GM19438 (cell line): Measurements from ENCODE around the gene SERPINB1.
"Not testable (repeated sequence)": the region's sequence is repeated elsewhere in the genome, so short reads cannot be mapped to it uniquely, and the experiment has no call there.

ENCODE experiments used
- ATAC-seq: cut with Tn5 transposase; IDR thresholded peaks from one replicate; pipeline ENCODE4 v1.9.1; 2021; ENCODE audit warnings: low read depth; ENCODE audit not compliant: unreplicated experiment

The SERPINB1 gene

DNA sequence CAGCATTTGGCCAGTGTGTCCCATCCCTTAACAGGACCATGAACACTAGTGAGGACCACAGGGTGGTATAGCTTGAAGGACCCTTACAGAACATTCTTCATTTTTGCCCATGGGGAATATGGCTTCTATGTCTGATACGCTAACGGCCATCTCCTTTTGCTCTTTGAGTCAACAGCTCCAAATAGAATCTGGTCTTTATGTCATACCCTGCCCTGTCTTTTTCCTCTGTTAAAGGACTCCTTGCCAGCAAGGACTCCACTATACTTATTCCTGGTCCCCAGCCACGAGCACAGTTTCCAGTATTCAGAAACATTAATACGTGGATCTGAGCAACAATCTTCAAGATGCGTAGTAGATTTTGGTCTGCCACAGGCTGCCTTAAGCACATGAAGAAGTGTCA lies 22.5 kb downstream of the SERPINB1 start:
- ATAC-seq = no peak

DNA sequence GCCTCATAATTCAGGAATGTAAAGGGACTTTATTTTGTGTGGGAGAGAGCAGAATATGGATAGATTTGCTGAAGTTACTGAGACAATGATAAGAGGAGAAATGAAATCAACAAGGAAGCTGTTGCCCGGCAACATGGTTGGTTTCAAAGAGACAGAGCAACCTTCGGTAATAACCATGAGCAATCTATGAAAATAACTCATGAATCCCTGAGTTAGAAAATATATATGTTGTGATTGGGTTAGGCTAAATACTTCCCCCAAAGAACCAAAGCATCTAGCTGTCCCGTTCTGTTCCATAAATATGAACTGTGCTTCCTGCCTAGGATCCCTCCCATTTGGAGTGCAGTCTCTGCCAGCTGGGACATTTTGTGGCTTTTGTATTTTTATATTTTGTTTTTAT lies 23.1 kb downstream of the SERPINB1 start:
- no peak for ATAC-seq

DNA sequence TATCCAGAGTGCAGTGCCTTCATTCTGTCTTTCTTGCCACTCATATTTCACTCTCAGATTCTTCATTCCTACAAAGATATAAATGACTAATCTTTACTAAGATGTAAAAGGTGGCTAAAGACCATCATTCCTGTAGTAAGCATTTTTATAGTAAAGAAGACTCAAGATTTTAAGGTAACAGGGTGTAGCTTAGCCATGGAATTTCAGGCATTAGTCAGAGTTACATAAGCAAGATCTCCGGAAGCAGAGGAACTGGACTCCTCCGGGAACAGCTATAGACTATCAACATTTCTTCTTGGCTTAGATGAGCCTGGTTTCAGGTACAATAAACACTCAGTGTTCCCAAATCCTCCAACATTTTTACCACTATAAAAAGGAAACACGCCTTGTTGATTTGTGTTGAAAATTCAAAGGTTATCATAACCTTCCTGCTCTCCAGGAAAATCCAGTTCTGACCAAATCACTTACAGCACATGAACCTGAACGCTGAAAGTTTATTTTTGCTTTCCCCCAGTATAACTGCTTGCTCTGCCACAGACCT lies 23.7 kb downstream of the SERPINB1 start:
- ATAC-seq = no peak

DNA sequence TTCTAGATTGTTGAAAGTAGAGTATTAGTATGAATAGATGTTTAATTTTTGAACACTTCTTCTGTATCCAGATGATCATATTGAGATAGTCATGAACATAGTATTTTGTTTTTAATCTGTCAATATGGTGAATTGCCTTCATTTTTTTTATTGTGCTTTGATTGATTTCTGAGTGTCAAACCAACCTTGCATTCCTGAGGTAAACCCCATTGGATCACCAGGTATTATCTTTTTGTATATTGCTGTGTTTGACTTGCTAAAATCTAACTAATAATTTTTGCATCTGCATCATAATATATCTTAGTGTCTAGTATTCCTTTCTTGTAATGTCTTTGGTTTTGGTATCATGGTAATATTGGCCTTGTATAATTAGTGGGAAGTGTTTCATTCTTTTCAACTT lies 25.5 kb downstream of the SERPINB1 start:
- no peak for ATAC-seq

DNA sequence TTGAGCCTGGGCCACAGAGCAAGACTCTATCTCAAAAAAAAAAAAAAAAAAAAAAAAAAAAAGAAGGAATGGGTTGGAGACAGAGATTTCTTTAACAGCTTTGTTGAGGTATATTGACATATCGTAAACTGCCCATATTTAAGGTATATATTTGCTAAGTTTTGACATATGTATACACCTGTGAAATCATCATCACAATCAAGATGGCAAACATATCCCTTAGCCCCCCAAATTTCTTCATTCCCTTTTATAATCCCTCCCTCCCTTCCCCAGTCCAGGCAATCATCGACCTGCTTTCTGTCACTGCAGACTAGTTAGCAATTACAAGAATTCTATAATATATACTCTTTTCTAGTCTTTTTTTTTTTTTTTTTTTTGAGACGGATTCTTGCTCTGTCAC lies 29.0 kb downstream of the SERPINB1 start:
- no peak for ATAC-seq

DNA sequence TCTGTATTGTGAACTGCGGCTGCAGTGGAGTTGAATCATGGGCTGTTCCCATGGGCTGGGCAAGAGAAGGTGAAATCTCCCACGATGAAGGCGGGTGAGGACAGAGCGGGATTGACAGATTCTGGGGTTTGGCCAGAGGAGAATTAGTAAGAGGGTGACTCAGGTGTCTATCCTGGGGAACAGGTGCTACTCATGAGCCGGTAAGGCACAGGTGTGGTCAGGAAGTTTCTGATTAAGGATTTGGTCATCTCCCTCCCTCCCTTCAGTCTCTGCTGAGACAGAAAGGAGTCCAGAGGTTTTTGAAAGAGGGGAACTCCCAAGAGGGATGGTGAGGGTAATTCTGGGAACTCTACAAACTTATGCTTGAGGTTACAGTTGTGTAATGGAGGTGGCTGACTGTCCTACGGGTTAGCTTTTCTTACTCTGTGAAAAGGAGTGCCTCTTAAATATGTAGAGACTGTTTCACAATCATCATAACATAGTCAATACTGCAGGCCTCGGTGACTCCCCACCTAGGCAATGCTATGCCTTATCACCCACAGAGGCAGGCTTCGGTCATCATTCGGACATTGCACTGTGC lies 31.5 kb downstream of the SERPINB1 start:
- no peak for ATAC-seq

DNA sequence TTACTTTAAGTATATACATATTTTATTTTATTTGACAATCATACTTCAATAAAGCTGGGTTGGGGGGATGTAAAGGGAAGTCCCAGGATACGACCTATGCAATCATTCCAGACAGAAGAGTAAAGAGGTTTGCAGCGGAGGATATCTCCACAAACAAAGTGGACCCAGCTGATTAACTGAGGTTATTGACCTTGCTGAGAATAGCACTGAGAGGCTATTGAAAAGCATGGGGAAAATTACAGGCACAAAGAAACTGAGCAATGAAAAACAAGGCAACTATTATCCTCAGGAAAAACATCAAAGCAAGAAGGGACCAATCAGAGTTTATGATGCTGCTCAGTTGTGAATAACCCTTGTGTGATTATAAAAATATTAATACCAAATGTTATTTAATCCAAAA lies 32.6 kb downstream of the SERPINB1 start:
- no peak for ATAC-seq

DNA sequence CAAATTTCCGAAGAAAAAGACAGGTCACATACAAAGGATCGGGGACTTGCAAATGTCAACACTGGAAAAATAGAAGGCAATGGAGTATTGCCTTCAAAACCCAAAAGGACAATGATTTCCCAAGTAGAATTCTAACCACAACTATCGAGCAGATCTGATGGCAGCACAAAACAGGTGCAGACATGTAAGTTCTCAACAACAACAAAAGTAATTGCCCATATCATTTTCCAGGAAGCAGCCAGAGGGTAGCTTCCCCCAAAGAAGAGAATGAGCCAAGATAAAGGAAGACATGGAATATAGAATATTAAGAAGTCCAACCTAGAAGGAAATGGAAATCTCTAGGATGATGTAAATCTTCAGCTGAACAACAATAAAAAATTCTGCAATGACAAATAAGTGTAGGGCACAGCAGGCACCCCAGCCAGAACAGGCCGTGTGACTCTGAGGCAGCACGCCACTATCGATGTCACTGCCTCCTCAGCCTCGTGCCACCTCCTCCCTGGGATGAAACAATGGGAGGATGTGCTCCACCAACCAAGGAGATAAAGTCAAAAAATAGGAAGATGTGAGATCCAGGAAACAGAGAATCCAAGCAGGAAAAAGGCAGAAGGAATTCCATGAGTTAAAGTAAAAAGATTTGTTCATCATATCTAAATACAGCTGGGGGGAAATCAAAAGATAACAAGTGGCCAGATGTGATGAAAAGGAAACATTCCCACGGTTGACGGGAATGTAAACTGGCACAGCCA lies 34.1 kb downstream of the SERPINB1 start:
- no peak for ATAC-seq

DNA sequence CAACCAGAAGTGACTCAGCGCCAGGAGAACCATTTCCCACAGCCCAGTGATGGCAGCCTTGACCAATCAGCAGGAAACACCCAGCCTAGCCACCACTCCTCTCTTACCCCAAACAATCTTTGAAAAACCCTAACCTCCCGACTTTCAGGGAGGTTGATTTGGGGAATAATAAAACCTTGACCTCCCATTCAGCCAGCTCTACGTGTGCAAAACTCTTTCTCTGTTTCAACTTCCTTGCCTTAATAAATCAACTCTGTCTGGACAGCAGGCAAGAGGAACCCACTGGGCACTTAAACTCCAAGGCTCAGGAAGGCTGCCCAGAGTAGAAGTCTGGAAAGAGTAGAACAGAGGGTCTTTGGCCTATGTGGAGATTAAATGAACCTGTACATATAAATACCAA lies 35.0 kb downstream of the SERPINB1 start:
- ATAC-seq = no peak

DNA sequence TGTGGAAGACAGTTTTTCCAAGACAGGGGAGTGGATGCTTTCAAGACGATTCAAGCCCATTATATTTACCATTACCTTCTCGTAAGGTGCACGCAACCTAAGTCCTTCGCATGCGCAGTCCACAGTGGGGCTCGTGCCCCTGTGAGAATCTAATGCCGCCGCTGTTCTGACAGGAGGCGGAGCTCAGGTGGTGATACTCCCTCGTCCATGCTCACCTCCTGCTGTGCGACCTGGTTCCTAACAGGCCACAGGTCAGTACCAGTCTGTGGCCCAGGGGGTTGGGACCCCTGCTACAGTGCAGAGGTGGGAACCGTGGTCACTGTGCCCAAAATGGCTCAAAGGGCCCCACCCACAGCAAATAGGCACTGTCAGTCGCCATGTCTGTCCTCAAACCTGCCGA lies 36.6 kb downstream of the SERPINB1 start:
- ATAC-seq = no peak

DNA sequence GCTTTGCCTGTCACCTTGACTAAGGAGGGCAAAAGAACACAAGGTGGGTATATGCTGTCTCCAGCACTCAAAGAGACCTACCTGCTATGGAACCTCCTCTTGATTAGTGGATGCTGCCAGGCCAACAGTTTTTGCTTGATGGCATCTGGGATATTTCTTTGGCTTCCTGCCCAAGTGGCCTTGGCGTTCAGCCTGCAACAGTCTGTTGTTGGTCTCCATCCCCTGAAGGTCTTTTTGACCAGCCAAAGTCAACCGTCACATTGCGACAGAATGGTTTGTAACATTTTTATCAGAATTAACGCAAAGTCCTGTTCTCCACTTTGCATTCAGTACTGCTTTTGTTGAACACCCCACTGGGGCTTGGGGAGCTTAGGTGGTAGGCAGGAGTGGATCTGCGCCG lies 37.1 kb downstream of the SERPINB1 start:
- no peak for ATAC-seq

DNA sequence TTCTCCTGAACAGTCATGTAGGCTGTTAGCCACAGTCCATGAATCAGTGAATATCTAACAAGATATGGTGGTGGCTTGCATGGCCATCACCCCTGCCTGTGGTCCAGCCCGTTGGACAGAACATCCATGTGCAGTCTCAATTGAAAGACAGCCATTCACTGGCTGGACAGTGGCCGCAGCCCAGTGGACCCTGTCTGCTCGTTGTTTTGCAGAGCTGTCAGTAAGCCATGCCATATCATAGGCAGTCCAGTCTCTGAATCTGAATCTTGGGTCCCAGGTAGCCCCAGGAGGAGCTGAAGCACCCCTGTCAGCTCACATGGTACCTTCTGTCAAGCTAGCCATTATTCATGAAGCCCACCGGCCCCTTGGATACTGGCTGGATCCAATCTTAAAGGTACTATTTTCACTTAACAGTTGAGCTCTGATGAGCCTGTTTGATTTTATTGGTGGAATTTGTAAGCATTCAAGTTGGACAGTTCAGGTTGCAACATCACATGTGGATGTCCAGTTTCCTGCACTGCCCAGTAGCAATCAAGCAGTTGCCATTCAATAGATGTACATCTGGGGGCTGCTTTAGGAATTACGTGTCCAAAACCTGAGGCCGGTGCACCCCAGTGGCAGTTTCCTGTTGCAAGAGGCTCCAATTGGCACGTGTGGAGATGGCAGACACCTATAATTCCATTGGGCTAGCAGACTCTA lies 37.8 kb downstream of the SERPINB1 start:
- no peak for ATAC-seq

DNA sequence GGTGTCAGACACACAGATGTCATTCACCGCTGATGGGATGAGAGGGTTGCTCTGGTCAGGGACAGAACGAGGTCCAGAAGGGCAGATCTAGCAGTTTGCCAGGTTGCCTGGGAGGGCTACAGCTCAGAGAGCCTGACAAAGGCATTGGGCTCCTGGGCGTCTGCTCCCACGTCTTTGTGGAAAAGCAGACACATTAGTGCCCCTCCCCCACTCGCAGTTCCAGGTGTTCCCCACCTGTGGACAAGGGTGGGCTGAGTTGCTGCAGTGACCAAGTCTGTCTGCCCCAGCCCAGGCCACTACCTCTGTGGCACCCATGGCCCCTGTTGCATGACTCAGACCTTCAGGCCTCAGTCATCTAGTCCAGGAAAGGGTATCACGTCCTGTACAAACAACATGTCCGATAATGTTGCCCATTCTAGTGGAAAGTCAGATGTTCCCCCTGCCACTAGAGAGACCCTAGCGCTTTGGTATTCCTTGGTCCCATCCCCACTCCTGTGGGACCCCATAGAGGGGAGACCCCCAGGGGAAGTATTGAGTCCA lies 39.1 kb downstream of the SERPINB1 start:
- no peak for ATAC-seq

DNA sequence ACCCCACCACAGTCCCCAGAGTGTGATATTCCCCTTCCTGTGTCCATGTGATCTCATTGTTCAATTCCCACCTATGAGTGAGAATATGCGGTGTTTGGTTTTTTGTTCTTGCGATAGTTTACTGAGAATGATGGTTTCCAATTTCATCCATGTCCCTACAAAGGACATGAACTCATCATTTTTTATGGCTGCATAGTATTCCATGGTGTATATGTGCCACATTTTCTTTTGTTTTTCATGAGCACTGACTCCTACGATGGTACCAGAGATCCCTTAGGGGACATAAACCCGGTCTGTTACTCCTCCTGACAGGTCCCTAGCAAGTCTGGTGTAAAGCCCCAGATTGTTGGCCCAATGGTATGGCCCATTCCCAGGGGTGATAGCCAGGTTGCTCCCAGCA lies 40.0 kb downstream of the SERPINB1 start:
- not testable (repeated sequence) for ATAC-seq

DNA sequence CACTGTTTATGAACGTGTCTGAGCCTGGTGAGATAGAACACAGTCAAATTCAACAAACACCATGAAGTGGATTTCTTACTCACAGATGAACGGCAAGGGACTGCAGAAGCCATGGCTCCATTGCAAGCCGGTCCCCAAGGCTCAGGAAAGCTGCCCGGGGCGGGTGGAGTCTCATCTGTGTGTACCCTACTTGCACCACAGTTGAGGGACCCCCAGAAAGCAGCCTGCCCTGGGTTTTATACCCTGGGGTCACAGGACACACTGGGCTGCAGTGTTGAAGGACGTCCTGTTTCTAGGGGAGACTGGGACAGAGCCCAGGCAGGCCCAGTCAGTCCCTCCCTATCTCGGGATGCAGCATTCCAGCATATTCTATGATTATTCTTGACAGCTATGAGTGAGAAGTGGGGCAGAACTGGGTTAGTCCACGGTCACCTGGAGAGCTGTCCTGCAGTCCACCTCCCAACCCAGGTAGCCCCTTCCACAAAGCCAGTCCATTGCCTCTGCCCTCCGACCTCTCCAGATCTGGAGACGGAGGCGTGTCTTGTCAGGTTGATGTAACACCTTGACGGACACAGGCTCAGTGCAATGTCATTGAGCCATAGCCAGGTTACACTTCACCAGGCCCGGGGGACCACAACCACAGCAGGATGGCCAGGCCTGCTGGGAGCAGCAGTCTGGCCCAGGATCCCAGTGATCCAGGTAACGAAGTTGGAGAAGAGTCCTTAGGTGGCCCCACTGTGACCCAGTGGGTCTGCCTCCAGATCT lies 40.9 kb downstream of the SERPINB1 start:
- no peak for ATAC-seq

DNA sequence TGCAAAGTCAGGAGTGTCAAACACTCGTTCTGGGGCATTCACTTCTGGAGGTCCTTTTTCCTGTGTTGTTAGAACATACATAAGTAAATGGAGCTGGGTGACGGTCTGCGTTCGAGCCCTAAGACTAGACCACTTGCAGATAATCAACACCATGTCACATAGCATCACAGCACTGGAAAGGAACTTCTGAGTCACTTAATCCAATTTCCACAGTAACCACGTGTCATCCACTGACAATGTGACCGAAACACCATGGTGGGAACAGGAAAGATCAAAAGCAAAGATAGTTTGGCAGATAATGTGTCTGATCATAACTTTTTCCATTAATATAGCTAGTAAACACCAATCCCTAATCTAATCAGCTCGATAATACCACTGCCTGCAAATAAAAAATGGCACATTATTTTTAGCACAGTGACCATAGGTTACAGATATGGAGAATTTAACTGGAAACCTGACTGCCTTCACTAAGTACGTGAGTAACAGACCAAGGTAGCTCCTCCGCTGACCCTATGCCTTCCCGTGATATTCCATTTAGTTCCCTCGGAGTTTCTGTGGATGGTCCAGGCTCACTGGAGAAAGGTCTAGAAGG lies 41.6 kb downstream of the SERPINB1 start:
- ATAC-seq = no peak

DNA sequence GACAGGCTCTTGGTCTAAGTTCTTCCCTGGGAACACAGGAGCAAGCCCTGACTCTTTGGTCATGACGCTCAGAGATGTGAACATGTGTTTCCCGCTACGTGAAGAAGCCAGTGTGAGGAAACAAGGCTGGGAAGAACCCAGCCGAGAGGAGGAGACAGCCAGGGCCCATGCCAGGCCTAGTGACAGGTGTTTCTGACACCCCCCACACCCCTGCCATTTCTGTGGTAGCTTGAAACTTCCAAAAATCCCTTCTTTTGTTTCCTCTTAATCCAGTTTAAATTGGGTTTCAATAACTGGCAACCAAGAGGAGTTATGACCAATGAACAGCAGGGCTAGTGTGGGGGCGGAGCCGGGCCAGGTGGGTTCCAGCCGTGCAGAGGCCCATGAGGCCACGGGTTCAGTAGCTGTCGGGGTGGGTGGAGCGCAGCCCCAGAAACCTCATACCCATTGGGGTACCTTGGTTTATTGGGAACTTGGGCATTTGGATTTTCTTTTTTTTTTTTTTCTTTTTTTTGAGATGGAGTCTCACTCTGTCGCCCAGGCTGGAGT lies 43.0 kb downstream of the SERPINB1 start:
- ATAC-seq = no peak

DNA sequence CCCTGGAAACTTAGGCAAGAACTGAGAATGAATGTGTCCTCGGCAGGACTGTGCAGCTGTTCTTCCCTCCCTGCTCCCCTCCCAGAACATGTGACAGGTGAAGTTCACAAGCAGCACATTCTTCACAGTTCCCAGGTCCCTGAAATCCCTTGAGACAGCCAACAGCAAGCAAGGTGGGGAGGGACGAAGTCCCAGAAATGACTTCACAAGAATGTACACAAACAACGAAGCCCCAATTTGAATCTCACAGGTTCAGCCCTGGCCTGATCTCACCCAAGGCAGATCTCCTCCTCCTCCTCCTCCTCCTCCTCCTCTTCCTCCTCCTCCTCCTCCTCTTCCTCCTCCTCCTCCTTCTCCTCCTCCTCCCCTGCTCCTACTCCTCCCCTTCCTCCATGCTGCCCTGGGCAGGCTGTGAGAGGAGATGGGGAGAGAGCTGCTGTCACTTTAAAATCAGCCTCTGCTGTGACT lies 44.1 kb downstream of the SERPINB1 start:
- no peak for ATAC-seq

DNA sequence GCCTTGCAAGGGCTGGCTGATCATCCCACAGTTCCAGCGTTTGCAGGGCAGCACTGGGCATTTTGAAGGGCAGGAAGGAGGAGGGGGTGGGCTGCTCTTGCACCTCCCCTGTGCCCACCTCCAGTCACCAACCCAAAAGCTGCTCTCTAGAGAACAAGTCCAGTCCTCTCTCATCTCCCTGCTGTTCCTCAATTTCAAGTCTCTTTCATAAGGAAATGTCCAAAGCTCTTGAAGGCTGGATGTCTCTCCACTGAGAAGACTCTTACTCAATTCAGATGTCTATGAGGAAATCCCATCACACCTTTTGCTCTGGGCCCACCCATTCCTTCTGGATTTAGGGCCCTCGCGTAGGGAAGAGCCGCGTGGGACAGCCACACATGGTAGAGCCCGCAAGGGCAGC lies 44.8 kb downstream of the SERPINB1 start:
- no peak for ATAC-seq

DNA sequence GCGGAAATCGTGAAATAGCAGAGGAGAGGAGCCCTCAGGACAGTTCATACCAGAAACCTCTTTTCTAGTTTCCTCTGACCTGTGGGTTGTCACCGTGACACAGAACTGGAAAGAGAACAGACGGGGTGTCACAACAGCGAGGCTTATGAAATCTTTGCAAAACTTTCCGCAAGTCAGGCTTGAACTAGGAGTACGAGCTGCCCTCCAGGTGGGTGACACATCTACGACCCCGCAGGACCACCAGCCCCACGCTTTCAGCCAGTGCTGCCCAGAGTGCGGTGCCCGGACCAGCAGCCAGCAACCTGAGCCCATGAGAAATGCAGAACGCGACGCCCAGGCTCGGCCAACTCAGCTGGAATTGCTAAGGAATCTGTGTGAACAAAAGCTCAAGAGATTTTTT lies 45.7 kb downstream of the SERPINB1 start:
- no peak for ATAC-seq
